GM18861 (cell line): ENCODE data around the gene DCBLD2.
"Not testable (repeated sequence)": the region's sequence is repeated elsewhere in the genome, so short reads cannot be mapped to it uniquely, and the experiment has no call there.

Experiments used
- ATAC-seq: cut with Tn5 transposase; IDR thresholded peaks from one replicate; pipeline ENCODE4 v1.9.1; 2021; ENCODE audit not compliant: unreplicated experiment

Gene DCBLD2

GRCh38 chr3:98893740-98894139 is 7.8 kb downstream of the DCBLD2 start:
- ATAC-seq = no peak

DNA sequence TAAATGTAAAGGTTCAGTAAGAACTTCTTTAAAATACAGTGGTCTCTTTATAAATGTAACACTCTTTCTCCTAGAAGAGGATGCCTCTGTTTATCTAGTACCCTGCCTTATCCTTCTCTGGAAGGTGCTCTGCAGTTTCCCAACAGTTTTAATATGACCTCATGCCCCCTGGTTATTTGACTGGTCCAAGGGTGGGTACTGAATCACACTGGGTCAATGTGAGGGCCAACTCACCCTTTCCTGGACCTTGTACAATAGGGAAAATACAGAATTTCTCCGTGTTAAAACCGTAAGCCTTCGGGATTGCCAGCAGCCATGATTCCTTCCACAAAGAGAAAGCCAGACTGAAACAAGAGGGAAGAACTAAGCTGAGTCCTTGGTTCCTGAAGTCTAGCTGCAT is 9.2 kb downstream of the DCBLD2 start:
- ATAC-seq = no peak

DNA sequence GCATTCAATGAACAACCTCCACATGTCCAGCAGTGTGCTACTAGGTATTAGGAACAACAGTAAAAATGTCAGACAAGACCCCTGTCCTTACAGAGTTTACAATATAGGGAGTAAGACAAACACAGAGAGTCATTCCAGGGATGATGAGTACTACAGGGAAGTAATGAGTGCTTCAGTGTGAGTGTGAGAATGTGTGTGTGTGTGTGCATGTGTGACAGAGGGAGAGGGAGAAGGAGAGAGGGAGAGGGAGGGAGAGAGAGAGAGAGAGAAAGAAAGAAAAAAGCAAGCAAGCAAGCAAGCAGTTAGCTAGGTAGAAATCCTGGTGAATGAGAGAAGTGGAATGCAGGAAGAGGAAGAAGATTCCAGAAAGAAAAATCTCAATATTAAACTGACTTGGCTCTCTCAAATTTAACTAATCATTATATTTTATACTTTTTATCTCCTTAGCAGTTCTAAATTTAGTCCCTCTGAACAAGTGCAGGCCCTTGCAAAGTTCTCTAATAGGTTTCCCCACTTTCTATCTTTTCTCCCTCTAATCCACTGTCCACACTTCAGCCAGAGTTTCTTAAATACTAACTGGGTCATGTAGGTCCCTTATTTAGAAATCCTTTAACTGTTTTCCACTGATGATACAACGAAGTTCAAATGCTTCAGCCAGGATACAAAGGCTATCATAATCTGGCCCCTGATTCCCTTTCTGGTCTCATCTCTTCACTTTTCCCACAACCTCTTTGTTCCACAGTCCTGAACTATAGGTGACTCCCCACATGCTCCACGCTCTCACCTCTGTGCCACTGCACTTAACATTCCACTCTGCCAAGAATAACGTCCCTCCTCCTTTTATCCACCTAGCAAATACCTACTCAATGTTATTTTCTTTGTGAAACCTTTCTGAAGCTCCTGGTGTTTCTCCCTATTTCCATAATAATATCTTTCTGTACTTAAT is 10.3 kb downstream of the DCBLD2 start:
- no peak for ATAC-seq

GRCh38 chr3:98890181-98890835 is 11.2 kb downstream of the DCBLD2 start:
- ATAC-seq = no peak

GRCh38 chr3:98887684-98888083 is 13.8 kb downstream of the DCBLD2 start:
- ATAC-seq = no peak

GRCh38 chr3:98886525-98886924 is 15.0 kb downstream of the DCBLD2 start:
- ATAC-seq = no peak

DNA sequence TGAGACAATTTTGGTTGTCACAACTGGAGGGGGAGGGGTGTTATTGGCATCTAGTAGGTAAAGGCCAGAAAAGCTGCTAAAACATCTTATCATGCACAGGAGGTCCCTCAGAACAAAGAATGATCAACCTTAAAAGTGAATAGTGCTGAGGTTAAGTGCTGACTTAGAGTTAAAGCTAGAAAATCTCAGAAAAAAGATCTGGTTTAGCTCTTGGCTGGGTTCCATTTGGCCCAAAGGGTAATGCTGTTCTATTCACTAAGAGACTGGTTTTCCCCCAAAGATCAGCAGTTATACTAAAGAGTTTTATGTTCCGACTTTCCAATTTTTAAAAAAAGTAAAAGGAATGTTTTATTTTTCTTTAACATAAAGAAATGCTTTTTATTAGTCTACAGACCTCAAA is 15.6 kb downstream of the DCBLD2 start:
- ATAC-seq = no peak

DNA sequence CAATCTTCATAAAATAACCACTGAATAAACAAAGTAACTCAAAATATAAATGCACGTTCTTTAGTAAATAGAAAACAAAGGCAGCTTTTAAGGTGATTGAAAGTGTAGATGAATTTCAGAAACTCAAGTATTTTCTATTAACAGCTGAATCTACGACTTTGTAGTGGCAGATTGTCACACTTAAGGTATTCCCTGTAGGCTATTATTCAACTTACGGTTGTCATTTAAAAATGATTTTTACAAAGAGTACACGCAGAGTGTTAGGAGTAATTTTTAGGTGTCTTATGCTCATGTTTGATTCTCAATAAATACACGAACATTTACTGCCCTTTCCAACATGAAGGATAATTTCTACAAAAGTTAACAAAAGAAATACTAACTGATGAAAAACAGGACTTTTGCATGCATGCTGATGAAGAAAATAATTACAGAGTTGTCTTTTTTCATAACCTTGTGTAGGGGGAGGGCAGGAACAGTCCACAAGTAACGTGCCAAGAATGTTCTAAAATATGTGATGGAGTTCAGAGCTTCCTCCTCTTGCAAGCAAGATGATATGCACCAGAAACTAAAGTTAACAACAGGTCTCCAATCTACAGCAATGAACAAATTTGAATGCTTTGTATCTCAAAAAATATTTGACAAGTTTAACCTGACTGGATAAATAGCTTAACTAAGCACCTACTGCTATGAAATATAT is 16.7 kb downstream of the DCBLD2 start:
- no peak for ATAC-seq

- not testable (repeated sequence) for ATAC-seq
These were observed 18.7 kb downstream of the DCBLD2 start for GRCh38 chr3:98882614-98883333.

DNA sequence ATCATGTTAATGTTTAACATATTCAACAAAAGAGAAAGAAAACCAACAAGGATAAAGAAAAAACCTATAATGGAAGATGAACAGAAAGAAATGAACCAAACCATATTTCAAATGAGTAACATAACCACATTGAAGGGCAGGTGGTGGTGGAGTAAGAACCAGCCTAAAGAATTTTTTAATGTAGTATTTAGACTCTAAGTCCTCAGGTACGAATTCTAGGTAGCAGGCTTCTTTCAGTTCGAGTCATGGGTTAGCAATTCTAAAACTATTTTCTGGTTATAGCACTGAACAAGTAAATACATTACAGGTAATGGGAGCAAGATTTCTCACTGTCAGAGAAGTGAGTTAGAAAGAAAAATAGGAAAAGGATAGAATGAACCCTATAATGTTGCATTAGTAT is 24.4 kb downstream of the DCBLD2 start:
- no peak for ATAC-seq

GRCh38 chr3:98875535-98875934 is 26.0 kb downstream of the DCBLD2 start:
- ATAC-seq = no peak

- no peak for ATAC-seq
These were observed 26.8 kb downstream of the DCBLD2 start for GRCh38 chr3:98874602-98875249.

- ATAC-seq = no peak
These were observed 32.1 kb downstream of the DCBLD2 start for GRCh38 chr3:98869391-98869790.

DNA sequence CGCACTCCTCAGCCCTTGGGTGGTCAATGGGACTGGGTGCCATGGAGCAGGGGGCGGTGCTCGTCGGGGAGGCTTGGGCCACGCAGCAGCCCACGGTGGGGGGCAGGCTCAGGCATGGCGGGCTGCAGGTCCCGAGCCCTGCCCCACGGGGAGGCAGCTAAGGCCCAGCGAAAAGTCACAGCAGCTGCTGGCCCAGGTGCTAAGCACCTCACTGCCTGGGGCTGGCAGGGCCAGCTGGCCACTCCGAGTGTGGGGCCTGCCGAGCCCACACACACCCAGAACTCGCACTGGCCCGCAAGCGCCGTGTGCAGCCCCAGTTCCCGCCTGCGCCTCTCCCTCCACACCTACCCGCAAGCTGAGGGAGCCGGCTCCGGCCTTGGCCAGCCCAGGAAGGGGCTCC is 43.5 kb downstream of the DCBLD2 start:
- ATAC-seq = not testable (repeated sequence)

- not testable (repeated sequence) for ATAC-seq
These were observed 44.2 kb downstream of the DCBLD2 start for GRCh38 chr3:98857258-98857657.

DNA sequence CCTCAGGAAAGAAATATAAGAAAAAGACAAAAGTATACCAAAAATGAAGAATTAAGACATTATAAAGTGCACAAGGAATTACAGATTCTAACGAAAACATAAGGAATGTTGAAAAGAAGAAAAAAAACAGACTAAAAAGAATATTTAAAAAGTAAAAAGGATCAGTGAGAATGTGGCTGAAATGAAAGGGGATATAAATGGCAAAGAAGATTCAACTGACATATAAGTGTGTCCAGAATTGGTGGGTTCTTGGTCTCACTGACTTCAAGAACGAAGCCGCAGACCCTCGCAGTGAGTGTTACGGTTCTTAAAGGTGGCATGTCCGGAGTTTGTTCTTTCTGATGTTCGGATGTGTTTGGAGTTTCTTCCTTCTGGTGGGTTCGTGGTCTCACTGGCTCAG is 44.8 kb downstream of the DCBLD2 start:
- ATAC-seq = no peak

DNA sequence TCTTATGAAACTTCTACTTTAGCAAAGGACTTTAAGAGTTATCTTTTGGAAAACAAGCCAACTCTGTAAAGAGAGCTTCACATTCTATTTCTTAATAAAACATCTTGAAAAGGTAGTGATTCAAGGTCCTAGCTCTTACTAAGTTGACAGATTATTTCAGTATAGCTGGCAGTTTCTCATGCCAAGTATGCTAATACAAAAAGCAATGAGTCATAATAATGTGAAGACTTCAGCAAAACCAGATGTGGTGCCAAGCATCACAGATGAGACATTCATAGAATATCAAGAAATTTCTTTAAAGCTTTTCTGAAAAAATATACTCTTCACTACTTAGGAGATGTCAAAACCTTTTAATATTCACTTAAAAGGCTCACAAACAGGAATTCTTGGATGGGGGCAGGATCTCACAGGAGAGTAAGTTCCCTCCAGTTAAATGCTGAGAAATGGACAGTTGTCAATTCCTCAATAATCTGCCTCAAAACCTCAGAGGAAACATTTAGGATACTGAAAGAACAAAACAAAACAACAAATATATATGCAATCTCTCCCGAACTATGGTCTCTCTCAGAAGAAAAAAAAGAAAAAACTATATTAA is 45.6 kb downstream of the DCBLD2 start:
- ATAC-seq = no peak

GRCh38 chr3:98848108-98848507 is 53.4 kb downstream of the DCBLD2 start:
- ATAC-seq = no peak

DNA sequence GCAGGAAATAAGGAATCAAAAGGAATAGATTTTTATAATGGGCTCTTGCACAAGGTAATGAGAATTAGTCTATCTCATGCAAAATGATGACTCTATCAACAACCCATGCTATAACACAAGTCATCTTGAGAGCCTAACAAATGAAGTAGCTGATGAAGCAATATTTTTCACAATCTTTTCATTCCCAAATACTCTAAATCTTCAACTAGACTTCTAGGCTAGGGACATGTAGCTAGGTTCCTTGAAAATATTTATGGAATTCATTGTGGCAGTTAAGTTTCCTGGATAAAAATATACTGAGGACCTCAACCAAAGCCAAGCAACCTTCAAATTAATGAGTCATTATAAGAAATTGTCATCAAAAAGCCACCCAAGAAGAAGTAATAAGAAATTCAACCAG is 55.4 kb downstream of the DCBLD2 start:
- ATAC-seq = no peak

DNA sequence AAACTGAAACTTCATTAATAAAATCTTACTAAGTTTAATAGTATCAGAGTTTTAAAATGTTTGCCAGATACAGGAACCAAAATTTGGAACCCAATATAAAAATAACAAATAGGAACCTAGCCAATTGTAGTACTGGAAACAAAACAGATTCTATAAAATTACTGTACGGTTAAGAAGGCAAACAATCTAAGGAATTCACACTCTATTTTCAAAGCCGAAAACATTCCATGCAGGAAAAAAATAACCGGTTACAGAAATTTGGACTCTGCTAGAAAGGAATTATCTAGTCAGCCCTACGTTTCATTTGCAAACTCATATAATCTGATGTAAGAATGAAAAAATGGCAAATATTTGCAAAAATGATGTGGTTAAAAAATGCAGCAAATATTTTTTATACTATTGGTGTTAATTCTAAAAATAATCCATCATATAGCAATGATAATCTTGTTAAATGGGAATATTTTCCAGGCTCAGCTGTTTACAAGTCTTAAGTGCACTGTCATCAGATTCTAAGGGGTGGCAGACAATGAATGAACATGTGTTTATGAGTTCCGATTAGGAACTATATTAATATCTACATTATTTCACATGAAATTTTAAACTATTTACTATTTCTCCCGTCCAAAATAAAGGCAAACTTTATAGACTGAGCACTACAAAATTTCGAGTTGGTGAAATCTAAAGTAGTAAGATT is 58.1 kb downstream of the DCBLD2 start:
- ATAC-seq = no peak
